ENCODE measurements around the gene RFX2. TPM values are rescaled to one million over a fixed set of nuclear protein-coding genes. Genes with fewer than 3 reads are reported as not detected.

RFX2 gene
- polyA plus RNA-seq, 2 of the 4 experiments (the other 2 are of a cell fraction) = 3.7 to 3.9 TPM

GRCh38 chr19:5960005-5961001 is 150.0 kb downstream of the RFX2 start:
- DNase-seq (ENCODE audit: low read depth in 1 of 2, low spot score in 1 of 2) = no peak
- 91% methylated on average over 17 of the region's 18 CpGs for WGBS (ENCODE audit: missing lambda C conversion rate)
- ChIA-PET CTCF (interaction anchor here (0.9 to 2.0 kb wide), 2 partner anchors 8 to 23 kb away, joined by 3 to 6 read pairs; no protein-coding TSS in a partner anchor), POLR2A (no interaction called here)
- no peak for ATAC-seq
- Histone ChIP-seq H3K4me1 (peaks cover 13% of the 10 kb centered on the region; the same call in 1 of the 3 replicates), H3K9me3 (no peaks in the 10 kb centered on the region), H3K27ac (no peak overlapping the region), H3K4me2 (no peak overlapping the region), H3K4me3 (no peak overlapping the region)
- TF ChIP-seq ZNF302 (CRISPR knock-in tag; IDR thresholded peaks at IDR 0.05) (no peak), NFE2L2 (conservative IDR thresholded peaks at IDR 0.05; ENCODE audit: low read length) (no peak), HEYL (CRISPR knock-in tag; IDR thresholded peaks at IDR 0.05) (no peak), MAX (IDR thresholded peaks at IDR 0.05) (no peak), NPAS2 (CRISPR knock-in tag; IDR thresholded peaks at IDR 0.05; ENCODE audit: borderline replicate concordance) (no peak), ELK1 (IDR thresholded peaks at IDR 0.05; ENCODE audit: low read depth, low read length) (no peak), ZSCAN20 (CRISPR knock-in tag; IDR thresholded peaks at IDR 0.05) (no peak), MAFK (IDR thresholded peaks at IDR 0.05; ENCODE audit: partially characterized antibody) (no peak), CHD2 (IDR thresholded peaks at IDR 0.05; ENCODE audit: low read length, partially characterized antibody) (no peak)
- no peak for FAIRE-seq

- ATAC-seq (no peak), DNase-seq (ENCODE audit: low read depth in 1 of 2, low spot score in 1 of 2) (no peak), FAIRE-seq (no peak)
- H3K9me3 ChIP-seq = no peaks in the 10 kb centered on the region
- no peak overlapping the region for H3K4me3 ChIP-seq
- no peak overlapping the region for H3K27ac ChIP-seq
- ChIA-PET CTCF (interaction anchor here (2.0 kb wide), 1 partner anchor 8 kb away, joined by 6 read pairs; no protein-coding TSS in a partner anchor), POLR2A (no interaction called here)
- no peak overlapping the region for H3K4me2 ChIP-seq
- peaks cover 22% of the 10 kb centered on the region; the same call in 2 of the 3 replicates for H3K4me1 ChIP-seq
- WGBS (ENCODE audit: missing lambda C conversion rate) = 85% methylated on average over 3 of the region's 14 CpGs
- TF ChIP-seq NFE2L2 (conservative IDR thresholded peaks at IDR 0.05; ENCODE audit: low read length) (no peak), ZNF302 (CRISPR knock-in tag; IDR thresholded peaks at IDR 0.05) (no peak), EHF (CRISPR knock-in tag; IDR thresholded peaks at IDR 0.05) (no peak)
Measured at GRCh38 chr19:5959260-5960004, 150.9 kb downstream of the RFX2 start.

- Histone ChIP-seq H3K4me3 (no peak overlapping the region), H3K4me2 (no peak overlapping the region), H3K4me1 (peaks cover 28% of the 10 kb centered on the region; the same call in 2 of the 3 replicates), H3K27ac (no peak overlapping the region), H3K9me3 (no peaks in the 10 kb centered on the region)
- 80% methylated on average over 1 of the region's 10 CpGs for WGBS (ENCODE audit: missing lambda C conversion rate)
- FAIRE-seq (no peak), ATAC-seq (no peak), DNase-seq (ENCODE audit: low read depth in 1 of 2, low spot score in 1 of 2) (no peak)
- TF ChIP-seq RNF2 (IDR thresholded peaks at IDR 0.05; ENCODE audit: borderline replicate concordance, low read depth) = no peak
- no peak for TF ChIP-seq EP300 (IDR thresholded peaks at IDR 0.05)
- TF ChIP-seq TFCP2L1 (CRISPR knock-in tag; IDR thresholded peaks at IDR 0.05) = no peak
- no peak for TF ChIP-seq TP53 (CRISPR knock-in tag; IDR thresholded peaks at IDR 0.05)
- POLR2A ChIA-PET = no interaction called here
- CTCF ChIA-PET = interaction anchor here (2.0 kb wide), 1 partner anchor 9 kb away, joined by 6 read pairs; no protein-coding TSS in a partner anchor
Measured at GRCh38 chr19:5958851-5959122, 151.5 kb downstream of the RFX2 start.

GRCh38 chr19:5958074-5958850 is 152.0 kb downstream of the RFX2 start:
- 95% methylated on average over 13 of the region's 21 CpGs for WGBS (ENCODE audit: missing lambda C conversion rate)
- ChIA-PET POLR2A (no interaction called here), CTCF (interaction anchor here (0.6 to 3.0 kb wide), 3 partner anchors 9 to 31 kb away, joined by 3 to 17 read pairs (median 6); no protein-coding TSS in a partner anchor)
- no peak overlapping the region for H3K4me2 ChIP-seq
- peaks cover 32% of the 10 kb centered on the region; the same call in 2 of the 3 replicates for H3K4me1 ChIP-seq
- no peak for TF ChIP-seq MAX (IDR thresholded peaks at IDR 0.05)
- TF ChIP-seq NFE2L2 (conservative IDR thresholded peaks at IDR 0.05; ENCODE audit: low read length) = no peak
- no peak for TF ChIP-seq JUNB (IDR thresholded peaks at IDR 0.05)
- no peak for TF ChIP-seq EP300 (IDR thresholded peaks at IDR 0.05)
- FAIRE-seq (no peak), DNase-seq (ENCODE audit: low read depth in 1 of 2, low spot score in 1 of 2) (no peak), ATAC-seq (no peak)
- no peaks in the 10 kb centered on the region for H3K9me3 ChIP-seq
- no peak overlapping the region for H3K27ac ChIP-seq
- H3K4me3 ChIP-seq = no peak overlapping the region
